D721Med (cell line): ENCODE data around the gene MYO6.

Experiments
- DNase-seq: peaks from one replicate; pipeline ENCODE4 v3.0.0; 2011; ENCODE audit warnings: low spot score; ENCODE audit not compliant: insufficient read length
- FAIRE-seq: peaks from 2 replicates; lab custom pipeline; 2011; peaks lifted over from hg19 to GRCh38; lab: Jason Lieb, UNC
- CTCF ChIP-seq: IDR thresholded peaks from 2 replicates; pipeline ENCODE4 v1.5.1; 2012; ENCODE audit warnings: mild to moderate bottlenecking, control low read depth; ENCODE audit not compliant: insufficient read depth; ENCODE audit errors: missing control alignments

The MYO6 gene

GRCh38 chr6:75819776-75820487 lies 70.9 kb downstream of the MYO6 start:
- DNase-seq = no peak
- TF ChIP-seq CTCF = no peak
- FAIRE-seq = no peak

- no peak for DNase-seq
- FAIRE-seq = no peak
- TF ChIP-seq CTCF = no peak
Measured at GRCh38 chr6:75824160-75824559, 75.1 kb downstream of the MYO6 start.

GRCh38 chr6:75827163-75827562 lies 78.1 kb downstream of the MYO6 start:
- DNase-seq (no peak), FAIRE-seq (no peak)
- no peak for TF ChIP-seq CTCF

- no peak for TF ChIP-seq CTCF
- FAIRE-seq (no peak), DNase-seq (no peak)
Measured at GRCh38 chr6:75830959-75831885, 82.2 kb downstream of the MYO6 start.

GRCh38 chr6:75834447-75834846 lies 85.4 kb downstream of the MYO6 start:
- no peak for TF ChIP-seq CTCF
- FAIRE-seq = no peak
- DNase-seq = no peak

- no peak for DNase-seq
- FAIRE-seq = no peak
- no peak for TF ChIP-seq CTCF
Measured at GRCh38 chr6:75842191-75842590, 93.2 kb downstream of the MYO6 start.
